ENCODE data around the gene PRKCB.

PRKCB gene

GRCh38 chr16:24071666-24072360 lies 236.0 kb downstream of the PRKCB start:
- Histone ChIP-seq H4K20me1 (ENCODE audit: insufficient read depth, low read length, poor library complexity, severe bottlenecking) (no peaks in the 10 kb centered on the region), H3K9ac (ENCODE audit: low read depth, low read length, poor library complexity, severe bottlenecking) (no peak overlapping the region), H3K4me3 (ENCODE audit: low read length, poor library complexity, severe bottlenecking) (no peak overlapping the region), H3K36me3 (ENCODE audit: insufficient read depth, low read length) (no peaks in the 10 kb centered on the region), H3K9me3 (ENCODE audit: insufficient read depth, low read depth, low read length) (no peaks in the 10 kb centered on the region), H3K9me2 (replicated peaks; ENCODE audit: low read depth, low read length) (no peaks in the 10 kb centered on the region), H3K79me2 (ENCODE audit: insufficient read depth, low read length) (no peaks in the 10 kb centered on the region; the same call in 1 of the 2 replicates), H2AFZ (ENCODE audit: low read length) (no peak overlapping the region), H3F3A (ENCODE audit: low read depth) (no peaks in the 10 kb centered on the region), H3K27me3 (ENCODE audit: insufficient read depth, low read length, poor library complexity, severe bottlenecking) (no peaks in the 10 kb centered on the region), H3K4me1 (ENCODE audit: insufficient read depth, low read length, poor library complexity, severe bottlenecking) (no peaks in the 10 kb centered on the region), H3K4me2 (ENCODE audit: low read depth, low read length, poor library complexity, severe bottlenecking) (no peak overlapping the region)
- TF ChIP-seq CTCF (conservative IDR thresholded peaks at IDR 0.05; ENCODE audit: low read length) (no peak), EZH2phosphoT487 (IDR thresholded peaks at IDR 0.05; ENCODE audit: borderline replicate concordance) (no peak)

DNA sequence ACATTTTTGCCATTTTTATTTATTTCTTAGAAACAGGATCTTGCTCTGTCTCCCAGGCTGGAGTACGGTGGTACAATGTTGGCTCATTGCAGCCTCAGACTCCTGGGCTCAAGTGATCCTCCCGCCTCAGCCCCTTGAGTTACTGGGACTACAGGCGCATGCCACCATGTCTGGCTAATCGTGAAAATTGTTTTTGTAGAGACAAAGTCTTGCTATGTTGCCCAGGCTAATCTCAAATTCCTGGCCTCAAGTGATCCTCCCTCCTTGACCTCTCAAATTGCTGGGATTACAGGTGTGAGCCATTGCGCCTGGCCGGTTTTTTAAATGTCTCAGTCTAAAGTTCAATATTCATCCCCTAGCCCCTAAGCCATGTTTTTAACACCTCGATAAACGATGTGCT lies 237.5 kb downstream of the PRKCB start:
- no peaks in the 10 kb centered on the region for H3K4me1 ChIP-seq (ENCODE audit: insufficient read depth, low read length, poor library complexity, severe bottlenecking)
- no peaks in the 10 kb centered on the region for H3K27me3 ChIP-seq (ENCODE audit: insufficient read depth, low read length, poor library complexity, severe bottlenecking)
- TF ChIP-seq EZH2phosphoT487 (IDR thresholded peaks at IDR 0.05; ENCODE audit: borderline replicate concordance) (no peak), CTCF (conservative IDR thresholded peaks at IDR 0.05; ENCODE audit: low read length) (no peak)
- no peaks in the 10 kb centered on the region for H3K9me2 ChIP-seq (replicated peaks; ENCODE audit: low read depth, low read length)
- H4K20me1 ChIP-seq (ENCODE audit: insufficient read depth, low read length, poor library complexity, severe bottlenecking): no peaks in the 10 kb centered on the region
- H3K9me3 ChIP-seq (ENCODE audit: insufficient read depth, low read depth, low read length): no peaks in the 10 kb centered on the region
- H2AFZ ChIP-seq (ENCODE audit: low read length): no peak overlapping the region
- no peaks in the 10 kb centered on the region for H3F3A ChIP-seq (ENCODE audit: low read depth)
- no peaks in the 10 kb centered on the region for H3K79me2 ChIP-seq (ENCODE audit: insufficient read depth, low read length)
- H3K4me3 ChIP-seq (ENCODE audit: low read length, poor library complexity, severe bottlenecking): no peak overlapping the region
- H3K9ac ChIP-seq (ENCODE audit: low read depth, low read length, poor library complexity, severe bottlenecking): no peak overlapping the region
- H3K4me2 ChIP-seq (ENCODE audit: low read depth, low read length, poor library complexity, severe bottlenecking): no peak overlapping the region
- no peaks in the 10 kb centered on the region for H3K36me3 ChIP-seq (ENCODE audit: insufficient read depth, low read length)

GRCh38 chr16:24074574-24074973 lies 238.8 kb downstream of the PRKCB start:
- Histone ChIP-seq H4K20me1 (ENCODE audit: insufficient read depth, low read length, poor library complexity, severe bottlenecking) (no peaks in the 10 kb centered on the region), H2AFZ (ENCODE audit: low read length) (no peak overlapping the region), H3K27me3 (ENCODE audit: insufficient read depth, low read length, poor library complexity, severe bottlenecking) (no peaks in the 10 kb centered on the region), H3K4me2 (ENCODE audit: low read depth, low read length, poor library complexity, severe bottlenecking) (no peak overlapping the region), H3K9me2 (replicated peaks; ENCODE audit: low read depth, low read length) (no peaks in the 10 kb centered on the region), H3F3A (ENCODE audit: low read depth) (no peaks in the 10 kb centered on the region), H3K4me3 (ENCODE audit: low read length, poor library complexity, severe bottlenecking) (no peak overlapping the region), H3K9me3 (ENCODE audit: insufficient read depth, low read depth, low read length) (no peaks in the 10 kb centered on the region), H3K9ac (ENCODE audit: low read depth, low read length, poor library complexity, severe bottlenecking) (no peak overlapping the region), H3K79me2 (ENCODE audit: insufficient read depth, low read length) (no peaks in the 10 kb centered on the region), H3K36me3 (ENCODE audit: insufficient read depth, low read length) (no peaks in the 10 kb centered on the region), H3K4me1 (ENCODE audit: insufficient read depth, low read length, poor library complexity, severe bottlenecking) (no peaks in the 10 kb centered on the region)
- no peak for TF ChIP-seq CTCF (conservative IDR thresholded peaks at IDR 0.05; ENCODE audit: low read length)
